HG03064 (cell line): ENCODE measurements around the gene PRORP.
"Not testable (repeated sequence)": the region's sequence is repeated elsewhere in the genome, so short reads cannot be mapped to it uniquely, and the experiment has no call there.

Experiments
- ATAC-seq: cut with Tn5 transposase; IDR thresholded peaks from one replicate; pipeline ENCODE4 v1.9.1; 2021; ENCODE audit warnings: low read depth; ENCODE audit not compliant: unreplicated experiment

PRORP gene

DNA sequence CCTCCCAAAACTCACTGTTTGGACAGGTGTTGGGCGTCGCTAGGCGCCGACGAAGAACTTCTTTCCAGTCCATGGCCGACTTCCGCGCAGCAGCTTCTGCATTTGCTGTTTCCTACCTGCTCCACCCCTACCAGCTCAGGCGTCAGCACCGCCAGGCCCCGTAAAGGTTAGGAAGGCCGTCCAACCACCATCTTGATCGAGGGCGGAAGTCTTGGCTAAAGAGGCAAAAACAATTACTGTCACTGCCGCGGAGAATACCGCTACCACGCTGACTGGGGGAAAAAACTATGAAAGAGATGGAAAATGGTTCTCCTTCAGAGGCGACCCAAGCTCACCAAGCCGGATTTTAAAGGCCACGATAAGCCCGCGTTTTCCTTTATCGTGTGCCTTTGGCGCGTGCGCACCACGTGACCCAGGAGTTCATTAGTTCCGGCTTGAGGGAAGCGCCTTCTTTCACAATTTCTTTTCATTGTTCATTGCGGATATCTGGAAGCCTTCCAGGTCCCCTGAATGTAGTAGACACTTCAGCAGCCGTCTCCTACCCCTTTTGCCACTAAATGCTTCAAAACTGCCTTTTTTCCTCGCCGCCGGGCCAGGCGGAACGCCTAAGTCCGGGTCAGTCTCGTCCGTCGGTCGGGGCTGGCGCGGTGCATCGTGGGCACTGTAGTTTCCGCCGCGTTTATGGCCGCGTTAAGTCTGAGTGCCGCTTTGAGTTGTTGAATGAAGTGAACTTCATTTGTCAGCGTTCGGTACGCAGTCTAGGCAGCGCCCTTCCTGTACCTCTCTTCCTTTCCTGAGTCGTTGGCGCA, at the start of gene PRORP, which contains the start of gene PPP2R3C:
PRORP (plus strand) TSS at position 666 of the 809 bp plus-strand sequence. CDS start 694 bp downstream, outside the sequence.
PPP2R3C (minus strand) TSS at position 104 of the 809 bp plus-strand sequence; CDS start at position 73, 31 bp downstream.
- peak; percentile 81 for ATAC-seq

GRCh38 chr14:35073486-35073885, 48.9 kb upstream of the PRORP start:
- ATAC-seq = no peak

GRCh38 chr14:35078082-35078481, 44.3 kb upstream of the PRORP start:
- no peak for ATAC-seq

- no peak for ATAC-seq
These were observed 42.6 kb upstream of the PRORP start for GRCh38 chr14:35079742-35080141.

GRCh38 chr14:35083530-35084150, 38.7 kb upstream of the PRORP start:
- ATAC-seq = no peak

- ATAC-seq = no peak
These were observed 36.9 kb upstream of the PRORP start for GRCh38 chr14:35085441-35085840.

DNA sequence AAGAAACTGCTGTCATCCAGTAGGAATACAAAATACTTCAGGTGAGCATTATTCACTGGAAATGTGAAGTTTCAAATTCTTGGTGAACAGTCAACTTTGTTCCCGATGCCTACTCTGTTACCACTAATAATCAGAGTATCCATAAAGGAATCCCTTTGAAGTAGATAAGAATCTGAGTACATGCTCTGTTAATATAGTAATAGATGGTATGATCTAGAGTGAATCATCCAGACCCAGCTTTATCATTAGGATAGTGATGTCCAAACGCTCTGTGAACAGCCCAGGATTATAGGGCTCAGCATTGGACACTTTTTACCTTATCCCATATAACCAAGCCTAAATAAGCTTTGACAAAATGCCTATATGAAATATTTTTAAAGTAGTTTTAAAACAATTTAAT, 33.8 kb upstream of the PRORP start:
- no peak for ATAC-seq

- not testable (repeated sequence) for ATAC-seq
These were observed 27.7 kb upstream of the PRORP start for GRCh38 chr14:35094645-35095044.

GRCh38 chr14:35107866-35108265, 14.5 kb upstream of the PRORP start:
- ATAC-seq = no peak

DNA sequence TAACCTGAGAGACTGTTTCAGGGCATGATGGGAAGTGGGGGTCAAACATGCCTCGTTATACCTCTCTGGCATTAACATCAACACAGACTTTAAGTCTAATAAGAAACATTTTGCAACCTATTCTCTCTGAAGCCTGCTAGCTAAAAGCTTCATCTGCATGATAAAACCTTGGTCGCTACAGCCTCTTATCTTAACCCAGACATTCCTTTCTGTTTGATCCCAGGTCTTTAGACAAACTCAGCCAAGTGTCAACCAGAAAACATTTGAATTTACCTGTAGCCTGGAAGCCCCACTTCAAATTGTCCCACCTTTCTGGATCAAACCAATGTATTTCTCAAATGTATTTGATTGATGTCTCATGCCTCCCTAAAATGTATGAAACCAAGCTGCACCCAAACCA, 9.7 kb upstream of the PRORP start:
- ATAC-seq = no peak

DNA sequence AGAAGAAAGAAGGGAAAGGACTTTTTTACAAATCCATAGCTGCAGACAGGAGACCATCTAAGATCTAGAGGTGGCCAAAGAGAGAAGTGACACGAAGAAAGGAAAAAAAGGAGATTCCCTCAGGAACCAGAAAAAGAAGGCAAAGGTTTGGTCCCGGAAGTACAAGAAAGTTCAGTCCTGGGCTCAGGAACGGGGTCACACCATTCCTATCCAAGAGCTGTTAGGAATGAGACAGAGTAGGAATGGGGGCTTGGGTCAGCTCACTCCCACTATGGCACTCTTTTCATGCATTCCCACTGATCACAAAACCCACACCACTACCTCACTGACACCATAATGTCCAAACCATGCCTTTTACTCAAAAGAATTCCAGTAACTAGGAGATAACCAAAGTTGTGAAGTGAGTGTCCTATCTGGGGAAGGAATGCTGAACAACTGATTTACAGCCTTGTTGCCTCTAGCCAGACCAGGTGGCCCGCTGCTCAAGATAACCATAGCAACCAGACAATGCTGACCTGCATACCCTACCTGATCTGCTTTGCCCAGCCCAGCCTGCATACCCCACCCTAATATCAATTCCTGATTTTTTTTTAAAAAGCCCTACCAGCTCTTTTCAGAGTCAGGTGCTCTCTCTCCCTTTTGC, 8.9 kb upstream of the PRORP start:
- no peak for ATAC-seq

- no peak for ATAC-seq
These were observed 8.3 kb upstream of the PRORP start for GRCh38 chr14:35114036-35114435.

DNA sequence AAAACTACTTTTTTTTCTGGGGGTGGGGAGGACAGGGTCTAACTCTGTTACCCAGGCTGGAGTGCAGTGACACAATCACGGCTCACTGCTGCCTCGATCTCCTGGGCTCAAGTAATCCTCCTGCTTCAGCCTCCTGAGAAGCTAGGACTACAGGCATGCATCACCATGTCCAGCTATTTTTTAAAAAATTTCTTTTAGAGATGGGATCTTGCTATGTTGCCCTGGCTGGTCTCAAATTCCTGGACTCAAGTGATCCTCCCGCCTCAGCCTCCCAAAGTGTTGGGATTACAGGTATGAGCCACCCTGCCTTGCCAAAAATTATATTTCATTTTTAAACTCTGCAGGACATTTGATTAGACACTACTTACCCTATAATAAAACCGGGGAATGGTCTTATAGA, 6.1 kb upstream of the PRORP start:
- no peak for ATAC-seq

DNA sequence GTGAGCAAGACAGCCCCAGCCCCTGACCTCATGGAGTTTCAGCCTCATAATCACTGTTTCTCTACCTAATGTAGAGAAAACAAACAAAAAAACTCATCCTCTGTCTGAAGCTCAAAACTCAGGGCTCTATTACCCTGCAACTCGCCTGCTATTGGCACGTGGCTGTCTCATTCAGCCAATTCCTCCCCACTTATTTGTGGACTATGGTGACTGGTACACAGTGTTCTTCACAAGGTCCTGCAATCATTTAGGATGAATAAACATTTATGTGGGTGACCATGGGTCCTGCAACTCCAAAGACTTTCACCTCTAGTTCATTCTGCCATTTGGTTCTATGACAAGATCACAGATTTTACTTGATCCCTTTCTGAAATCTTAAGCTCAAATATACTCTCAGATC, 5.2 kb upstream of the PRORP start:
- ATAC-seq = no peak

DNA sequence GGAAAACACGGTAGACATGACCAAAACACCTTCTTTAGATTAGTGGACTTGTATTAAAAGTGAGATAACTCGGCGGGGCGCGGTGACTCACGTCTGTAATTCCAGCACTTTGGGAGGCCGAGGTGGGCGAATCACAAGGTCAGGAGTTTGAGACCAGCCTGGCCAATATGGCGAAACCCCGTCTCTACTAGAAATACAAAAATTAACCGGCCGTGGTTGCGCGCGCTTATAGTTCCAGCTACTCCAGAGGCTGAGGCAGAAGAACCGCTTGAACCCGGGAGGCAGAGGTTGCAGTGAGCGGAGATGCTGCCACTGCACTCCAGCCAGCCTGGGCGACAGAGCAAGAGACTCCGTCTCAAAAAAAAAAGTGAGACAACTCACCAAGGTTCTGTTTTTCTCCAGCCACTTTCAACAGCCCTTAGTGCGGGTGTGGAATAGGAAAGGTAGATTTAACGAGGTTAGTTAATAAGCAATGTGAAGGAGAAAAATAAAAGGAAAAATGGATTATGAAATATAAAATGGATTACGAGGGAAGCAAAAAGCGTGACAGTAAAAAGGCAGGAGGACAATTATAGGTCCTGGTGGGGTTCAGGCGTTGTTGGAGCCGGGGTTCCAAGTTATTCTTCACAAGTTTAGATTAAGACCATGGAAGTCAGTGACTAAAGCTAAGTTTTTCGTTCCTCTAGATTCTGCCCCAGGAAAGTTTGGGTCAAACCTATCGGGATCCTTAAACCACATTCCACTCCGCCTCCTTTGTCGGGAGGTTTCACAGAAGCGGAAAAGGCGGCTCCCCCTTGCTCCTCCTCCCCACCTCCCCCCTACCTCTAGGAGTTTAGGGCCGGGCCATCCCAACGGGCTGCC, 1.1 kb upstream of the PRORP start:
- no peak for ATAC-seq

DNA sequence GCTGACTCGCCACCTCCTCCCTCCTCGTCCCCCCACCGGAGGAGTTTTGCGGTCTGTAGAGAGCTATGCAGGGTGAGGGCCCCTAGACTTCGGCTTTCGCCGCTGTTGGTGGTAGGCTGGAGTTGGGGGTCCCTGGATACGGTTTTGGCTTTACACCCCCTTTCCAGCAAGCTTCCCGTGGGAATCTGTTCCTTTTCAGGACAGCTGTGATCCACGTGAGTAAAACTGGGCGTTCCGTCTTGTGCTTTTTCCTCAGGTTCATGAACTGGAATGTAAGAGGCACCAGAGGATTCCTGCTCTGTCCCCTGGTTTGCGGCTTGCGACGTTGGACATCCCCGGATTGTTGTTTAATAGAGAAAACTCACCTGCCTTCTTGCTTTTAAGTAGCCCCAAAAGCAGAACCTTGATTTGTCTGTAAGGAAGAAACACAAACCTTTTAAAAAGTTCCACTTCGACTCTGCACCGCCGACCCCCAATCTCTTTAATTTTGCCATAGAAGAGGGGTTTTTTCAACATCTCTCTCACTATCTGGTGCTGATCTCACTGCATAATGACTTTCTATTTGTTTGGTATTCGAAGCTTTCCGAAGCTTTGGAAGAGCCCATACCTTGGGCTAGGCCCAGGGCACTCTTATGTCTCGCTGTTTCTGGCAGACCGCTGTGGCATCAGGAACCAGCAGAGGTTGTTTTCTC, 490 bp downstream of the PRORP start:
- ATAC-seq = peak; percentile 34

GRCh38 chr14:35123388-35123703, 994 bp downstream of the PRORP start:
- no peak for ATAC-seq

- ATAC-seq = no peak
These were observed 1.8 kb downstream of the PRORP start for GRCh38 chr14:35124127-35124526.

GRCh38 chr14:35133542-35134328, 11.4 kb downstream of the PRORP start:
- ATAC-seq = no peak
